Measurements from ENCODE around the gene ABTB2. TPM values are rescaled to one million over a fixed set of nuclear protein-coding genes. Genes with fewer than 3 reads are reported as not detected.

The ABTB2 gene
- total RNA-seq, 6 experiments from 2014 or later, result 6.0 to 14.9 (median 10.0) TPM

DNA sequence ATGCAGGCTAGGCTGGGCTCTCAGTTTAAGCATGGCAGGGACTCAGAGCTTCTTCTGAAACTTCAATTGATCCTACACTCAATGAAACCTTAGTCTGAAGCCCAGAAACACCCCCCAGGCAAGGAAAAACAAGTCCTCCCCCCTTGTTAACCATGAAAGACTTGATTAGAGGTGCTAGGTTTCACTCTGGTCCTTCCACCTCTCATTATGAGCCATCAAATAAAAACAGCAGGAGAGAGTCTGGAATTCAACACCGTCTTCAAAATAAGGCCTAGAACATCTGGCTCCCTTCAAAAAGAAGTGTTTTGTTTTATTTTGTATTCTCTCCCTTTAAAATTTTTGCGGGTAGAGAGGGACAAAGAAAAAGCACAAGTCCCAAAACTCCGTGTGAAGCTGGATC is 156.7 kb downstream of the ABTB2 start:
- intact Hi-C loops (cut with DNase I), result no loop called here
- WGBS (ENCODE audit: insufficient coverage, low coverage, low lambda C conversion rate, missing lambda C conversion rate), result 85% methylated on average over 3 of the region's 3 CpGs
- H3K9me3 ChIP-seq, result no peaks in the 10 kb centered on the region
- H3K4me3 ChIP-seq, result no peak overlapping the region
- no peak overlapping the region for H3K27ac ChIP-seq
- ATAC-seq (no peak), DNase-seq (no peak)
- no peak for TF ChIP-seq POLR2A (IDR thresholded peaks at IDR 0.05)
- TF ChIP-seq, protein P1, sequence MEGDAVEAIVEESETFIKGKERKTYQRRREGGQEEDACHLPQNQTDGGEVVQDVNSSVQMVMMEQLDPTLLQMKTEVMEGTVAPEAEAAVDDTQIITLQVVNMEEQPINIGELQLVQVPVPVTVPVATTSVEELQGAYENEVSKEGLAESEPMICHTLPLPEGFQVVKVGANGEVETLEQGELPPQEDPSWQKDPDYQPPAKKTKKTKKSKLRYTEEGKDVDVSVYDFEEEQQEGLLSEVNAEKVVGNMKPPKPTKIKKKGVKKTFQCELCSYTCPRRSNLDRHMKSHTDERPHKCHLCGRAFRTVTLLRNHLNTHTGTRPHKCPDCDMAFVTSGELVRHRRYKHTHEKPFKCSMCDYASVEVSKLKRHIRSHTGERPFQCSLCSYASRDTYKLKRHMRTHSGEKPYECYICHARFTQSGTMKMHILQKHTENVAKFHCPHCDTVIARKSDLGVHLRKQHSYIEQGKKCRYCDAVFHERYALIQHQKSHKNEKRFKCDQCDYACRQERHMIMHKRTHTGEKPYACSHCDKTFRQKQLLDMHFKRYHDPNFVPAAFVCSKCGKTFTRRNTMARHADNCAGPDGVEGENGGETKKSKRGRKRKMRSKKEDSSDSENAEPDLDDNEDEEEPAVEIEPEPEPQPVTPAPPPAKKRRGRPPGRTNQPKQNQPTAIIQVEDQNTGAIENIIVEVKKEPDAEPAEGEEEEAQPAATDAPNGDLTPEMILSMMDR (IDR thresholded peaks at IDR 0.05), result no peak
- no peaks in the 10 kb centered on the region for H3K4me1 ChIP-seq
- H3K36me3 ChIP-seq, result peaks cover 0 to 4% (median 0%) of the 10 kb centered on the region in 4 donors
- no peaks in the 10 kb centered on the region for H3K27me3 ChIP-seq

DNA sequence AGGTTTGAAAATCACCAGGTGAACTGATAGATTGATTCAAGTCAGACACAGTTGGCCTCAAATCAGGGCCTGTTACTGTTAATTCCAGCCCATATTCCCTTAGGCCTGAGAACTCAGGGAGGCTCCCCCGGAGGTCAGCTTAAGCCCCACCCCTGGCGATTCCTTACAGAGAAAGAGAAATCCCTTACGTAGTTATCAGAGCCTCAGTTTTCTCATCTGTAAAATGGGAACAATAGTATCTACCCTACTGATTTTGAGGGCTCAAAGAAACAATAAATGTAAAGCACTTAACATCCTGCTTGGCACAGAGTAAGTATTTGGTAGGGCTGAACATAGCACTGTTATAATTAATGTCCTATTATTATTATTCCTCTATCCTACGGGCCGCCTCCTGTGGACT is 158.3 kb downstream of the ABTB2 start:
- peaks cover 0 to 4% (median 0%) of the 10 kb centered on the region in 4 donors for H3K36me3 ChIP-seq
- H3K4me3 ChIP-seq, result no peak overlapping the region
- intact Hi-C loops (cut with DNase I), result no loop called here
- no peak overlapping the region for H3K27ac ChIP-seq
- no peaks in the 10 kb centered on the region for H3K4me1 ChIP-seq
- H3K9me3 ChIP-seq, result no peaks in the 10 kb centered on the region
- ATAC-seq (no peak), DNase-seq (no peak)
- 58% methylated on average over 3 of the region's 5 CpGs for WGBS (ENCODE audit: insufficient coverage, low coverage, low lambda C conversion rate, missing lambda C conversion rate)
- TF ChIP-seq, protein P1 (IDR thresholded peaks at IDR 0.05), result no peak
- H3K27me3 ChIP-seq, result no peaks in the 10 kb centered on the region

- H3K27ac ChIP-seq, result no peak overlapping the region
- no peaks in the 10 kb centered on the region for H3K27me3 ChIP-seq
- intact Hi-C loops (cut with DNase I), result no loop called here
- WGBS (ENCODE audit: insufficient coverage, low coverage, low lambda C conversion rate, missing lambda C conversion rate), result 69% methylated on average over 3 of the region's 6 CpGs
- H3K4me1 ChIP-seq, result no peaks in the 10 kb centered on the region
- TF ChIP-seq, protein P1 (IDR thresholded peaks at IDR 0.05), result no peak
- no peak for TF ChIP-seq POLR2A (IDR thresholded peaks at IDR 0.05)
- H3K4me3 ChIP-seq, result no peak overlapping the region
- no peaks in the 10 kb centered on the region for H3K9me3 ChIP-seq
- ATAC-seq, result peak in 2 of 4 donors; percentile 11 to 14
- peaks cover 0 to 4% (median 0%) of the 10 kb centered on the region in 4 donors for H3K36me3 ChIP-seq
- DNase-seq, result no peak
Measured at GRCh38 chr11:34198523-34198922, 159.3 kb downstream of the ABTB2 start.

GRCh38 chr11:34197256-34197655 is 160.6 kb downstream of the ABTB2 start:
- no peaks in the 10 kb centered on the region for H3K9me3 ChIP-seq
- 87% methylated on average over 7 of the region's 16 CpGs for WGBS (ENCODE audit: insufficient coverage, low coverage, low lambda C conversion rate, missing lambda C conversion rate)
- H3K27me3 ChIP-seq, result no peaks in the 10 kb centered on the region
- no peak overlapping the region for H3K27ac ChIP-seq
- no peak overlapping the region for H3K4me3 ChIP-seq
- intact Hi-C loops (cut with DNase I), result no loop called here
- no peaks in the 10 kb centered on the region for H3K4me1 ChIP-seq
- DNase-seq (no peak), ATAC-seq (no peak)
- TF ChIP-seq POLR2A (IDR thresholded peaks at IDR 0.05), result no peak
- TF ChIP-seq, protein P1 (IDR thresholded peaks at IDR 0.05), result no peak
- H3K36me3 ChIP-seq, result no peaks in the 10 kb centered on the region

Measured in right lobe of liver (tissue), 6 donors.